ENCODE measurements around the gene GRPEL1. TPM values are rescaled to one million over a fixed set of nuclear protein-coding genes. Genes with fewer than 3 reads are reported as not detected.

GRPEL1 gene
- total RNA-seq, 1 donor from 2014 or later, result 31.4 TPM

DNA sequence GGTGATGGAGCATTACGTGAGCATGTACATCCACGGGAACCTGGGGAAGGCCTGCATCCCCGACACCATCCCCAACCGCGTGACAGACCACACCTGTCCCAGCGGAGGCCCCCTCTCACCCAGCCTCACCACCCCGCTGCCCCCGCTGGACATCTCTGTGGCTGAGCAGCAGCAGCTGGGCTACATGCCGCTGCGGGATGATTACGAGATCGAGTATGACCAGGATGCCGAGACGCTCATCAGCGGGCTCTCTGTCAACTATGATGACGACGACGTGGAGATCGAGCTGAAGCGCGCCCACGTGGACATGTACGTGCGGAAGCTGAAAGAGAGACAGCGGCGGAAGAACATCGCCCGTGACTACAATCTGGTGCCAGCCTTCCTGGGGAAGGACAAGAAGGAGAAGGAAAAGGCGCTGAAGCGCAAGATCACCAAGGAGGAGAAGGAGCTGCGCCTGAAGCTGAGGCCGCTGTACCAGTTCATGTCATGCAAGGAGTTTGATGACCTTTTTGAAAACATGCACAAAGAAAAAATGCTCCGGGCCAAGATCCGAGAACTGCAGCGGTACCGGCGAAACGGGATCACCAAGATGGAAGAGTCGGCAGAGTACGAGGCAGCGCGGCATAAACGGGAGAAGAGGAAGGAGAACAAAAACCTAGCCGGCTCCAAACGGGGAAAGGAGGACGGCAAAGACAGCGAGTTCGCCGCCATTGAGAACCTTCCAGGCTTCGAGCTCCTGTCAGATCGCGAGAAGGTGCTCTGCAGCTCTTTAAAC is 13.6 kb downstream of the GRPEL1 start:
- Mint-ChIP-seq H3K4me1 (ENCODE audit: unreplicated experiment) (no peaks in the 10 kb centered on the region), H3K27ac (no peak overlapping the region), H3K4me3 (no peak overlapping the region), H3K36me3 (peaks cover 10% of the 10 kb centered on the region), H3K27me3 (no peaks in the 10 kb centered on the region), H3K9me3 (no peaks in the 10 kb centered on the region)
- DNase-seq (ENCODE audit: extremely low spot score, unreplicated experiment), result no peak
- TF ChIP-seq, protein P1, sequence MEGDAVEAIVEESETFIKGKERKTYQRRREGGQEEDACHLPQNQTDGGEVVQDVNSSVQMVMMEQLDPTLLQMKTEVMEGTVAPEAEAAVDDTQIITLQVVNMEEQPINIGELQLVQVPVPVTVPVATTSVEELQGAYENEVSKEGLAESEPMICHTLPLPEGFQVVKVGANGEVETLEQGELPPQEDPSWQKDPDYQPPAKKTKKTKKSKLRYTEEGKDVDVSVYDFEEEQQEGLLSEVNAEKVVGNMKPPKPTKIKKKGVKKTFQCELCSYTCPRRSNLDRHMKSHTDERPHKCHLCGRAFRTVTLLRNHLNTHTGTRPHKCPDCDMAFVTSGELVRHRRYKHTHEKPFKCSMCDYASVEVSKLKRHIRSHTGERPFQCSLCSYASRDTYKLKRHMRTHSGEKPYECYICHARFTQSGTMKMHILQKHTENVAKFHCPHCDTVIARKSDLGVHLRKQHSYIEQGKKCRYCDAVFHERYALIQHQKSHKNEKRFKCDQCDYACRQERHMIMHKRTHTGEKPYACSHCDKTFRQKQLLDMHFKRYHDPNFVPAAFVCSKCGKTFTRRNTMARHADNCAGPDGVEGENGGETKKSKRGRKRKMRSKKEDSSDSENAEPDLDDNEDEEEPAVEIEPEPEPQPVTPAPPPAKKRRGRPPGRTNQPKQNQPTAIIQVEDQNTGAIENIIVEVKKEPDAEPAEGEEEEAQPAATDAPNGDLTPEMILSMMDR (conservative IDR thresholded peaks at IDR 0.05), result no peak

GRCh38 chr4:7052923-7053715 is 14.7 kb downstream of the GRPEL1 start:
- Mint-ChIP-seq H3K4me1 (ENCODE audit: unreplicated experiment) (no peaks in the 10 kb centered on the region), H3K27me3 (no peaks in the 10 kb centered on the region), H3K4me3 (no peak overlapping the region), H3K27ac (no peak overlapping the region), H3K36me3 (peaks cover 7% of the 10 kb centered on the region), H3K9me3 (no peaks in the 10 kb centered on the region)
- peak; percentile 68 for DNase-seq (ENCODE audit: extremely low spot score, unreplicated experiment)
- TF ChIP-seq, protein P1 (conservative IDR thresholded peaks at IDR 0.05), result no peak

- TF ChIP-seq, protein P1 (conservative IDR thresholded peaks at IDR 0.05), result no peak
- peaks cover 2% of the 10 kb centered on the region for H3K4me1 Mint-ChIP-seq (ENCODE audit: unreplicated experiment)
- H3K4me3 Mint-ChIP-seq, result no peak overlapping the region
- peaks cover 7% of the 10 kb centered on the region for H3K36me3 Mint-ChIP-seq
- no peak for DNase-seq (ENCODE audit: extremely low spot score, unreplicated experiment)
- H3K27me3 Mint-ChIP-seq, result no peaks in the 10 kb centered on the region
- H3K9me3 Mint-ChIP-seq, result no peaks in the 10 kb centered on the region
- H3K27ac Mint-ChIP-seq, result no peak overlapping the region
Observed at GRCh38 chr4:7052313-7052712, 15.6 kb downstream of the GRPEL1 start.

DNA sequence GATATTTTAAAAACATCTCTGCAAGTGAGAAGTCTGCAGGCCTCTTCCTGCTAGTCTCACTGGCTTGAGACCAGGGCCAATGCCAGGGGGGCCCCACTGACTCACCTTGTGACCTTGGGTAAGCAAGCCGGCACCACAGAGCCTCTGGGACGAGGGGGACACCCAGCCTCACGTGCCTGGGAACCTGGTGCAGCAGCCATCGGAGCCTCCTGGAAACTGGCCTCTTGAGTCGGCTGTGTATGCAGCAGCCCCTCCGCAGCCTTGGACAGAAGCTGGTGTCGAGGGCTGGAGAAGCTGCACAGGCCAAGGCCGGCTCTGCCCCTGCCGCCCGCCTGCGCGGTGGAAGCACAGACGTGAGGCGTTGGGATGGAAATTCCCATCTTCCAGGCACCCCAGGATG is 16.0 kb downstream of the GRPEL1 start:
- no peak for DNase-seq (ENCODE audit: extremely low spot score, unreplicated experiment)
- no peak overlapping the region for H3K4me3 Mint-ChIP-seq
- no peaks in the 10 kb centered on the region for H3K27me3 Mint-ChIP-seq
- TF ChIP-seq, protein P1 (conservative IDR thresholded peaks at IDR 0.05), result no peak
- no peaks in the 10 kb centered on the region for H3K9me3 Mint-ChIP-seq
- peaks cover 7% of the 10 kb centered on the region for H3K36me3 Mint-ChIP-seq
- H3K27ac Mint-ChIP-seq, result no peak overlapping the region
- peaks cover 6% of the 10 kb centered on the region for H3K4me1 Mint-ChIP-seq (ENCODE audit: unreplicated experiment)

- H3K27me3 Mint-ChIP-seq, result no peaks in the 10 kb centered on the region
- DNase-seq (ENCODE audit: extremely low spot score, unreplicated experiment), result no peak
- H3K9me3 Mint-ChIP-seq, result no peaks in the 10 kb centered on the region
- TF ChIP-seq, protein P1 (conservative IDR thresholded peaks at IDR 0.05), result no peak
- no peak overlapping the region for H3K4me3 Mint-ChIP-seq
- no peak overlapping the region for H3K27ac Mint-ChIP-seq
- peaks cover 14% of the 10 kb centered on the region for H3K4me1 Mint-ChIP-seq (ENCODE audit: unreplicated experiment)
- peaks cover 7% of the 10 kb centered on the region for H3K36me3 Mint-ChIP-seq
Observed at GRCh38 chr4:7051144-7051495, 16.7 kb downstream of the GRPEL1 start.
